ENCODE results near the gene SLC39A7.

Gene SLC39A7

DNA sequence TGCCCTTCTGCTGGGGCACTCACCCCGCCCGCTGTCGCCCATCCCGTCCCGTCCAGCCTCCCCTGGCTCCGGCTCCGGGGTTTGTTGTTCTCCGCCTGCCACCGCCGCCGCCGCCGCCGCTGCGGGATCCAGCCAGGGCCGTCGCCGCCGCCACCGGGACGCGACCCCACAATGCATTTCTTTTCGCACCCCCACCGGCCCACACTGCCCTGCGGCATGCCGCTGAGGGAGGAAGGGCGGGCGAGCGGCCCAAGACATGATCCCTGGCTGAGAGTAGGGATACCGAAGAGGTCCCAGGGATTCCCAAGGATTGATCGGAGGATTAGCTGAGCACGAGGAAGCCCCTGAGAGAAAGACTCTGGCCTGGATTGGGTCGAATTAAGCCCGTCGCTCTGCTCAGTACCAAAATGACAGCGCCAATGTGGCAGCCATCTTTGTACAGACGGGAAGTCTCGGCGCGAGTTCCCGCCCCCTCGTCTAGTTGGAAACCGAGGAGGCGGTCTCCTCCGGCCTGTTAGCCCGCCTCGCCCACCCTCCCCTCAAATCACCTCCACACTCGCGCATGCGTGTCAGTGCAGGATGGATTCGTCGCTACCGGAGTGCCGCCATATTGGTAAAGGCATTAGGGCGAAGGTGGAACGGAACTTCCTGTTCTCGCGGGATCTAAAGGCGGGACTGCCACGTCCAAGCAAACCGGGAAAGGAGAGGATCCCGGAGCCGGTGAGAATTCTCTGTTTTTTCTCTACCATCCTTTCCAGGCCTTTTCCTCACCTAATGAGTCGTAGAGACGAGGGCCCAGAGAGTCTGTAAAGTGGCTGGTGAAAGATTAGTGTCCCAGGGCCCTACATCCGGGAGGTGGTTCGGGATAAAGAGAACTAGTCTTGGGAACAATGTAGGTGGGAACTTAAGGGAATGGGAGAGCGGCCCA lies at the start of gene SLC39A7, which contains the start of gene RXRB:
Gene SLC39A7, plus strand, starts transcription at position 649 of the 928 bp plus-strand sequence. CDS start 379 bp downstream, outside the sequence.
Gene RXRB, minus strand, starts transcription at position 447 of the 928 bp plus-strand sequence. Its CDS starts 189 bp downstream, at position 258.
- peak; percentile 92 for DNase-seq

DNA sequence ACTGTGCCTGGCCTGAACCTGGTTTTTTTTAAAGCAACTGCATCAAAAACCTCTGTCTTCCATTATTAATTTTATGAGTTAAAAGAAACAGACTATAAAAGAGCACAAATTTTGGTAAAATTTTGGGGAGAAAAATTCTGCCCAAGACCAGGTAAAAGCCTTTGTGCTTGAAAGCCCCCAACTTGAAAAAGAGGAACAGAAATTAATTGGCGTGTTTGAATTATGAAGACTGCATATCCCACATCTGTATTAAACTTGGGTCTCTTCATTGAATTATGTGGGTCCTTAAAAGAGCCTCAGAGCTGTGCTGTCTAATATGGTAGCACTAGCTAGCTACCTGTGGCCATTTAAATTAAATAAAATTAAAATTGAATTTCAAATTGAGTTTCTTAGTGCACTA lies 49.6 kb upstream of the SLC39A7 start:
- no peak for DNase-seq

GRCh38 chr6:33154349-33154748 lies 46.3 kb upstream of the SLC39A7 start:
- no peak for DNase-seq

DNA sequence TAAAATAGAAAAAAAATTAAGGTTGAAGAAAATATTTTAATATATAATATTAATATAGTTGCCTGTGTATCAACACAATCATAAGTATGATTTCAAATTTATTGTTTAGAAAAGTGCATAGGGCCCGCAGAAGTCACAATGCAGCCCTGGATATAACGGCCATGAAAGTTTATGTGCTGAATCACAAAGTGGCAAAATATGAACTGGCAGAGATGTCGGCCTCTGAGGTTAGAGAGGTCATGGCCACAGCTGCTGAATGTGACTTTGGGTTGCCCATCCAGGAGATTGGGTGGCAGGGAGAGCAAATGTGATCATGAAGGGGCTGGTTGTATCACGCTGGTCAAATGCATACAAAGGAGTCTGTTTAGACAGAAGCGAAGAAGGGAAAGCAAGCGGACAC lies 44.1 kb upstream of the SLC39A7 start:
- no peak for DNase-seq

- no peak for DNase-seq
Measured at GRCh38 chr6:33156964-33157363, 43.7 kb upstream of the SLC39A7 start.

GRCh38 chr6:33160096-33160495 lies 40.6 kb upstream of the SLC39A7 start:
- no peak for DNase-seq

GRCh38 chr6:33160728-33161344 lies 39.8 kb upstream of the SLC39A7 start:
- DNase-seq: no peak

DNA sequence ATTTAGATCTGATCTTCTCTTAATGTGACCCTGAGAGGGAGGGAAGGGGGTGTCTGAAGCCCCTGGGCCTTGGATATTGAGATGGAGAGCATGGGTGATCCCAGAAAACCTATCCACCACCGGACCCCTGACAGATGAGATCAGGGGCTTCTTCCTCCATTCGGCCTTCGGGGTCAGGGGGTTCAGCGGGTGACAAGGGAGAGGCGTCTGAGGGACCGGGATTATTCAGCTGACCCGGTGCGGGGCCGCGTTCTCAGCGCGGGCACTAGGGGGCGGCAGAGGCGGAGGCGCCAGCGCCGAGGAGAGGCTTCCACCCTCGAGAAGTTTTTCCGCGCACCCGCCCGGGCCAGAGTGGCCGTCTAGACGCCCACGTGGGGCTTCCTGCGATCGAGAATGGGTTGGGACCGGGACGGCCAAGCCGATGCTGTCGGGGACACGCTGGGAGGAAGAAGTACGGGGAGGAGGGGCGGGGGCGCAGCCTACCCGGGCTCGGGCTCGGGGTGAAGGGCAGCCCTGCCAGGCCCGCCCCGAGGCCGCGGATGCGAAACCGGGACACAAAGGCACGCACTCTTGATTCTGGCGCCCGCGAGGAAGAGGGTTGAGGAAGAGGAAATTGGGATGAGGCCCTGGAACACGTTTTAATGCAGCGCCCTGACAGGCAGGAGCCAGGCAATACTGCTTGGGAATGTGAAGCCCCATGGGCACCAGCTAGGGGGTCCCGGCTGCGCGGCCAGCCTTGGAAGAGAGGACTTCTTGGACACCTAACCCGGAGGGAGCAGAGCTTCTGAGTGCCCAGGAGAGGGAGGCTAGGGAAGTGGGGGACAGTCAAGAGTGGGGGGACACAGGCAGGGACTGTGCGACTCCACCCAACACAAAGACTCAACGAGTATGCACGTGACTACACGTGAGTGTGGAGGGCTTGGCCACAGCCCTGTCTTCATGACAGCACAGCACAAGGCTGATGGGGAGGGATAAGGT lies 39.0 kb upstream of the SLC39A7 start:
- DNase-seq: peak; percentile 8

- no peak for DNase-seq
Measured at GRCh38 chr6:33163540-33163939, 37.1 kb upstream of the SLC39A7 start.

GRCh38 chr6:33164176-33164575 lies 36.5 kb upstream of the SLC39A7 start:
- DNase-seq: no peak

DNA sequence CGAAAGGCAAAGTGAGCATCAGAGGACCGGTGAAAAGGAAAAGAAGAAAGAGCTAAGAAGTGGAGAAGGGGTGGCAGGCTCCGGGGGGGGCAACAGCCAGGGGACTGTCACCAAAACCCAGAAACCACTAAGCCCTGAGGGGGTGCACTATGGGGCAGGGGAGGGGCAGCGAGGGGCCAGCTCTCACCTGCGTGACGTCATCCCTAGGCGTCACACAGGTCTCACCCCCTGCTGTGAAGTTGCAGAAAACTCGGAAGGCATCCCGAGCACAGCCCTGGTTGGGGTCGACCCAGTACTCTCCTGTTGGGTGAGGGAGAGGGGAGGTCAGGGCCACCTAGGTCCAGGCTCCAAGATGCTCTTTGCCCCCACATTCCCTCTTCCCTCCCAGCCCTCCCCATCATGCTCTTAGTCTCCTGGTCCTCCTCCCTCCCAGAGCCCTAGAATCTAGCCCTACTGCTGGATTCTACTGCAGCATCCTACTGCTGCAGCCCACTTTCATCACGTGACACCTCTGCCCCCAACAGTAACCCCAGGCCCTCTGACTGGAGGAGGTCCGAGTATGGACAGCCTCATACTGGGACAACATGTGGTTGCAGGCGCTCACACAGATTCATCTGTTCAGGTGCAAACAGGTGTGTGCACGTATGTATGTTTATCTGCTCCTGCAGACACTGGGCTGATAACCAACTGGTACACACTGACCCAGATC lies 35.8 kb upstream of the SLC39A7 start:
- no peak for DNase-seq

GRCh38 chr6:33165581-33166258 lies 34.9 kb upstream of the SLC39A7 start:
- DNase-seq: no peak

- no peak for DNase-seq
Measured at GRCh38 chr6:33166363-33166762, 34.3 kb upstream of the SLC39A7 start.

DNA sequence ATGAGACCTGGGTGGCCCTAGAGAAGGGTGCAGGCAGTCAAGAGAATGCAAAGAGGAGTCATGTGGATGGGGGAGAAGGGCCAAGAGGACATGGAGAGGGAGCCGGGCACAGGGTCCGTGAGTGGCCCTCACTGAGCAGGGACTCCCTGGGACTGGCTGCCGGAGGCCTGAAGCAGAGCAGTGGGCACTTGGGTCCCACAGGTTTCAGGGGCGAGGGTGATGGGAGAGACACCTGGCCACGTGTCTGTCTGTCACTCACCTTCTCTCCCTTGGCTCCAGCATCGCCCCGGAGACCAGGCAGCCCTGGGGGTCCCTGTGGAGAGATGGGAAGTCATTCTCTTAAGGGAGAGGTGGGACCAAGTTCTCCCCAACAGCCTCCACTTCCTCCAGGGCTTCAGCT lies 33.9 kb upstream of the SLC39A7 start:
- DNase-seq: no peak

- DNase-seq: no peak
Measured at GRCh38 chr6:33167374-33168283, 33.0 kb upstream of the SLC39A7 start.

DNA sequence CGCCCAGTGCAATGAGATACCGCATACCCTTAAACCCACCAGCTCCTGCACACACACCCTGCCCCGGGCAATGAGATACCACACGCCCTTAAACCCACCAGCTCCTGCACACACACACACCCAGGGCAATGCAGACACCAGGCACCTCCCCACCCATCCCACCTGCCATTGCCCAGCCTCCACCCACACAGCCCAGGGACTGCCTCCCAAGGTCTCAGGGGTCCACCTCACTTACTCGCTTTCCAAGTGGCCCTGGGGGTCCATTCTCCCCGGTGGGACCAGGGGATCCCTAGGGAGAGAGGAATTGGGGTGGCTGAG lies 32.4 kb upstream of the SLC39A7 start:
- DNase-seq: no peak

DNA sequence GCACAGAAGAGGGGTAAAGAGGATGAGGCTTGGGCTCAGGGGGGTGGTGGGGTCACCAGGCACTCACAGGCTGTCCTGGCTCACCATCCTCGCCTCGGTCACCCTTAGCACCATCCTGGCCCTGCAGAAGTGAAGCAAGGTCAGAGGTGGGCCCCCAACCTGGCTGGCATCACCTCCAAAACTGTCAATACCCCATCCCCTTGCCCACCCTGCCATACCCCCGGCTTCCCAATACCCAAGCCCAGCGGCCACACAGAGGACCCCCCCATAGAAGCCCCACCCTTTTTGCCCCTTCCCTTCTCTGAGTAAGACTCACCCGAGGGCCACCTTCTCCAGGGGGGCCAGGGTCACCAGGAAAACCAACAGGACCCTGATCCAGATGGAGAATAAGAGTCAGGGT lies 32.0 kb upstream of the SLC39A7 start:
- no peak for DNase-seq

- no peak for DNase-seq
Measured at GRCh38 chr6:33169291-33170175, 31.1 kb upstream of the SLC39A7 start.

DNA sequence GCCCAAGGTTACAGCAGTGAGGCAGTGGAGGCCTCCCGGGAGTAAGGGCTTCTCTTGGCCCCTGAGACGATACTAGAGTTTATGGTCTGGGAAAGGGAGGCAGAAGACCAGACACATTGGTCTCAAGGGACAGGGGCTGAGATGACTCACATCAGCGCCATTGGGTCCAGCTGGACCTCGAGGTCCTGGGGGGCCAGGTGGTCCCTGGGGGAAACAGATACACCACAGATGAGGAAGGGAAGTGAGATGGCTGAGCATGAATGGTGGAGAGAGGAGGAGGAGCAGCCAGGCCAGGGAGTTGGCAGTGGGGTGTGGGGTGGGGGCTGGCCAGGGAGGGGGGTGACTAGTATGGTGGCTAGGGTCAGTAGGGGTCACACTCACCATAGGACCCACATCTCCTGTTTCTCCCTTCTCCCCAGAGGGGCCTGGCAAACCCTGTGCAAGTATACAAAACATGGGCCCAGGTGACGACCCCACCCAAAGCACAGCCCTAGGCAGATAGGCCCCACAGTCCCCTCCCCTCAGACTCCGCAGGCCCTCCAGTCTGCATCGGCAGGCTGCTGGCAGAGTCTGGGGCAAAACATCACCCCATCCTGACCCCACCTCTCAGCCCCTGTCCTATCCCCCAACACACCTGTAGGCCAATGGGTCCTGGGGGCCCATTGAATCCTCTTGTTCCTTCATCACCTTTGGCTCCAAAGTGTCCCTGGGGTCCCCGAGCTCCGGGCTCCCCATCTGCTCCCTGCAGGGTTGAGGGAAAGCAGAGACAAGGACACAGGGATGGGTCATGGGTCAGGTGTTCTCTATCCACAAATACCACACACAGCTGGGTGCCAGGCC lies 30.3 kb upstream of the SLC39A7 start:
- no peak for DNase-seq

Measured in DMS 273 treated with DMSO at 0.1 percent for 48 hours (cell line).